CD4-positive, alpha-beta T cell treated with Interferon gamma for 1 hour (primary cell): ENCODE measurements around the gene MLC1.
A peak's percentile ranks its signal among the peaks of the same experiment; 100 is the strongest.

Experiments
- DNase-seq: peaks from one replicate; pipeline ENCODE4 v3.0.0-alpha.2; 2020

MLC1 gene

DNA sequence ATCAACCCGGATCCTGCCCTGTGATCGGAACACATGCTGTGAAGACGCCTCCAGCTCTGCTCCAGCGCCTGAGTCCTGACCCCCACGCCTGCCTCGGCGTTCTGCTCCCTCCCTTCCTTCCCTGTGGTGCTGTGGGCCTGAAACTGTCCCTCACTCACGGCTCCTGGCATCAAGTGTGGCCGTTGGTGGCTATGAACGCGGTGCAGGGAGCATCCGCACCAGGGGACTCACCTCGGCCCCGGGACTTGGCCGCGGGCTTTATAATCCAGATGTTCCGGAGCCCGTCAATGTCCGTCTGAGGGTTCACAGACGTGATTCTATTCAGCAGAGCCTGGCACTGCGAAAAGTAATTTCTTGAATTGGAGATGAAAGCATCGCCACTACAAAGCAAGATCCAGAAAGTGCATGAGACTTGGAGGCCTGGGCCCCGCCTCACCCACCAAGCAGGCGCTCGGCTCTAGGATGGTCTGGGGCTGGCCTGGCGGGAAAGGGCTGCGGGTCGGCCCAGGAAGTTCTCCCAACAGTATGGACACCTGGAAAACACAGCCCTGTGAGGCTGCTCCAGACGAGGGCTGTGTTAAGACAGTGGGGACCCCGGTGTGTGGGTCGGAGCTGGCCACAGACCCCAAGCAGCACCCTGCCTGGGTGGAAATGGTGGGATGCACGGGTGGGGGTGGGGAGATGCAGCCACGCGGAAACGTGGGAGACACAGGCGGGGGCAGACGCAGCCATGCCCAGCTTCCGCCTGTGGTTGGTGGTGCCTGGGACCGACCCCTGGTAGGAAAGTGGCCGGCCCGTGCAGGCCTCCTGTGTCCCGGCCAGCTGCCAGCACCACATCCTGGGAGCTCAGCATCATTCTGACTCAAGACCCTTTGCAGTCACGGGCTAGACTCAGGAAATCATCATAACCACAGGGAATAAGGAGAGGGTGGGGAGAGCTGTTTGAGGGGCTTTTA is 50.8 kb downstream of the MLC1 start:
- no peak for DNase-seq

GRCh38 chr22:50032941-50033601 is 52.2 kb downstream of the MLC1 start:
- no peak for DNase-seq

- DNase-seq = no peak
Measured at GRCh38 chr22:50032109-50032871, 52.9 kb downstream of the MLC1 start.

DNA sequence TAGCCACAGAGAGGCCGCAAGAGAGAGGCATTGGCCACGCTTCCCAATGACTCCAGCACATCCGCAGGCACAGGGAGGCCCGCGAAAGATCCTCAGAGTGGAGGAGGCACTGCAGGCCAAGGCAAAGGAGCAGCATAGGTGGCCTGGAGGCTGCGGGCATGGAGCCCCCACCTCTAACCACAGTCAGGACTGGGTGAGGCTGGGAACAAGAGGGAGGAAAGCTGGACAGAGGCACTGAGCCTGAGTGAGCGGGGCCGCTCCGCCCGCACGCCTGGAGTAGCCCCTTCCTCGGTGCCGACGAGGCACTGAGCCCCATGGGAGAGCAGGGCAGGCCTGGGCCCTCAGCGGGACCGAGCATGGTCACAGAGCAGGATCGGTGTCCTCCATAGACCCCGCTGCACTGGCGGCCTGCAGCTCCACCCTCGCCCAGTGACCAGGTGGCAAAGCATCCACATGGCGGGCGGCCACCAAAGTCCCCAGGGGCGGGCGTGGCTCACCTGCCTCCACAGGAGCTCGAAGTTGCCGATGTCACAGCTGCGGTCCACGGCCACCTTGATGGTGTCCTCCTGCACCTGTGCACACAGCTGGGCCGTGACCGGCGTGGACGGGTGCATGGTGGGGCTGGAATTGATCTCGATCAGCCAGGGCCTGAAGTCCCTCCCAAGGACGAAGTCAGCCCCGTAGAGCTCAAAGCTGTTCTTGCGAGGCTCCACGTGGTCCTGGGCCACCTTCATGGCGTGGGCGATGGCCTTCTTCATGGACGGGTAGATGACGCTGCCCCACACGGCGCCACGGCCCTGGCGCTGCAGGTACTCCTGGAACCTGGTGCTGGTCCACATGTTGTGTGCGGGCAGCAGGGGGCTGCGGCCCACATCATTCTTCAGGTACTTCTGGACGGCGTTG is 53.8 kb downstream of the MLC1 start:
- no peak for DNase-seq

GRCh38 chr22:50030297-50031188 is 54.7 kb downstream of the MLC1 start:
- peak; percentile 82 for DNase-seq

- no peak for DNase-seq
Measured at GRCh38 chr22:50027639-50028537, 57.3 kb downstream of the MLC1 start.

DNA sequence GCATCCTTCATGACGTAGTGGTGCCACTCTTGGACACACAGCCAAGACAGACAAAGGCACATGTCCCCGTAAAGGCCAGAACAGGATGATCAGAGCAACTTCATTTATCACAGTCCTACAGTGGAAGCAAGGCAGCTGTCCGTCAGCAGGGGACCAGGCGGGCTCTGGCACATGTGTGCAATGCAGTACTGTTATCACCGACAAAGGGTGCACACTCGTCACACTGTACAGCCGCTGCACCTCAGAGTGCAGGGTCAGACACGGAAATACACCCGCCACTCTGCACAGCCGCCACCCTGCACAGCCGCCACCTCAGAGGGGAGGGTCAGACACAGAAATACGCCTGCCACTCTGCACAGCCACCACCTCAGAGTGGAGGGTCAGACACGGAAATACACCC is 59.2 kb downstream of the MLC1 start:
- DNase-seq = no peak

DNA sequence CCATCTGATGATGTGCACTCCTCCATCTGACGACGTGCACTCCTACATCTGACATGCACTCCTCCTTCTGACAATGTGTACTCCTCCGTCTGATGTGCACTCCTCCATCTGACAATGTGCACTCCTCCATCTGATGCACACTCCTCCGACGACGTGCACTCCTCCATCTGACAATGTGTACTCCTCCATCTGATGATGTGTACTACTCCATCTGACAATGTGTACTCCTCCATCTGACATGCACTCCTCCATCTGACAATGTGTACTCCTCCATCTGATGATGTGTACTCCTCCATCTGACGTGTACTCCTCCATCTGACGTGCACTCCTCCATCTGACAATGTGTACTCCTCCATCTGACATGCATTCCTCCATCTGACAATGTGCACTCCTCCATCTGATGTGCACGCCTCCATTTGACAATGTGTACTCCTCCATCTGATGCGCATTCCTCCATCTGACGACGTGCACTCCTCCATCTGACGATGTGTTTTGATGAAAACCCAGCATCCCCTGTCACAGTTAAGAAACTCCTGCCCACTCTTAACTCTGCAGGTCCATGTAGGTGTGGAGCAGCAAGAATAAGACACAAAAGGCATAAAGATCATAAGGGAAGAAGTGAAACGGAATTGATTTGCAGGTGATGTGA is 62.9 kb downstream of the MLC1 start:
- no peak for DNase-seq

DNA sequence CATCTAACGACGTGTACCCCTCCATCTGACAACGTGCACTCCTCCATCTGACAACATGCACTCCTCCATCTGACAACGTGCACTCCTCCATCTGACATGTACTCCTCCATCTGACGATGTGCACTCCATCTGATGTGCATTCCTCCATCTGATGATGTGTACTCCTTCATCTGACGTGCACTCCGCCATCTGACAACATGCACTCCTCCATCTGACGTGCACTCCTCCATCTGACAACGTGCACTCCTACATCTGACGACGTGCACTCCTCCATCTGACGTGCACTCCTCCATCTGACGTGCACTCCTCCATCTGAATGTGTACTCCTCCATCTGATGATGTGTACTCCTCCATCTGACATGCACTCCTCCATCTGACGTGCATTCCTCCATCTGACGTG is 64.6 kb downstream of the MLC1 start:
- DNase-seq = no peak

- no peak for DNase-seq
Measured at GRCh38 chr22:50019316-50019715, 65.9 kb downstream of the MLC1 start.

GRCh38 chr22:50018608-50019285 is 66.5 kb downstream of the MLC1 start:
- no peak for DNase-seq

DNA sequence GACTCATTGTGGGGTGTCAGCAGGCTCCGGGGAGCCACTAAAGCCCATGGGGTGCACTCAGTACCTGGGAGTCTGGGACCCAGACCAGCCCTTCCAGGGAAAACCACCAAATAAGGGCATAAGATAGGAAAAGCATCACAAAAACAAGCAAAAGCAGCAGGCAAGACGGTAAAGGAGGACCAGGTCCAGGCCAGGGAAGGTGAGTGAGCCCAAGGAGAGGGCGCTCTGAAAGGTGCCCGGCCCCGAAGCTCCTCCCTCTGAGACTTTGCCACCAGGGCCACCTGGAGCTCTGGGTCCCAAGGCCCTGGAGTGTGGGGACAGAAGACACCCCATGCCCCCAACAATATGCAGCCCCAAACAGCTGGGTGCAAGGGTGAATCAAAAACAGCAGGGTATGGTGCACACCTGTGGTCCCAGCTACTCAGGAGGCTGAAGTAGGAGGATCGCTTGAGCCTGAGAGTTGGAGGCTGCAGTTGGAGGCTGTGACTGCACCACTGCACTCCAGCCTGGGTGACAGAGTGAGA is 67.5 kb downstream of the MLC1 start:
- DNase-seq = no peak

DNA sequence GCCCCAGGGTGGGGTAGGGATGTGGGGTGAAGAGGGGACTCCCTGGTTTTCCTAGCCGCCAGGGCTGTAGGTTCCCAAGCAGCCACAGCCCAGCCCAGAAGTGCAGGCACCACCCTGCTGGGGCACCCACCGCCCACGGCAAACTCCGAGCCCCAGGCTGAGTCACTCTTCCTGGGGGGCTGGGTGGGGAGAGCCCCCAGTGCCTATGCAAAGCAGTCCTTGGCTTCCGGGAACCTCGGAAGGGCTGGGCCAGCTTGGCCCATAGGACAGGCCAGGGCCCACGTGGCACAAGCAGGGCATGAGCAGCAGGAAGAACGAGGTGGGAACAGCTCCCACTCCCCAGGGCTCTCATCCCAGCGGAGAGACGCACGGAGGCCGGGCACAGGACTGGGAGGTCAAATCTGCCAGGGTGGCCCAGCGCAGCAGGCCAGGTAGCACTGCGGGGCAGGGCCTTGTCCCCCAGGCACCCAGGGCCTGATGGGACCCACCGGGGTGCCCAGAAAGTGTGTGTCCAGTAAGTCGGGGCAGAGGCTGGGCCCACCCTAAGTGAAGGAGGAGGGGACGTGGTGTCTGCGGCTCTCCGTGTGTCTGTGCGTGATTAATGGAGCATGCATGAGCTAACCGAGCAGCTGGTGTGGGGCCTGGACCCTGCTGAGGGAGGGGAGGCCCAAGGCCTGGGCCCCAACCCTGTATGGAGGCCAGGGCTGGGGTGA is 68.1 kb downstream of the MLC1 start:
- peak; percentile 17 for DNase-seq

DNA sequence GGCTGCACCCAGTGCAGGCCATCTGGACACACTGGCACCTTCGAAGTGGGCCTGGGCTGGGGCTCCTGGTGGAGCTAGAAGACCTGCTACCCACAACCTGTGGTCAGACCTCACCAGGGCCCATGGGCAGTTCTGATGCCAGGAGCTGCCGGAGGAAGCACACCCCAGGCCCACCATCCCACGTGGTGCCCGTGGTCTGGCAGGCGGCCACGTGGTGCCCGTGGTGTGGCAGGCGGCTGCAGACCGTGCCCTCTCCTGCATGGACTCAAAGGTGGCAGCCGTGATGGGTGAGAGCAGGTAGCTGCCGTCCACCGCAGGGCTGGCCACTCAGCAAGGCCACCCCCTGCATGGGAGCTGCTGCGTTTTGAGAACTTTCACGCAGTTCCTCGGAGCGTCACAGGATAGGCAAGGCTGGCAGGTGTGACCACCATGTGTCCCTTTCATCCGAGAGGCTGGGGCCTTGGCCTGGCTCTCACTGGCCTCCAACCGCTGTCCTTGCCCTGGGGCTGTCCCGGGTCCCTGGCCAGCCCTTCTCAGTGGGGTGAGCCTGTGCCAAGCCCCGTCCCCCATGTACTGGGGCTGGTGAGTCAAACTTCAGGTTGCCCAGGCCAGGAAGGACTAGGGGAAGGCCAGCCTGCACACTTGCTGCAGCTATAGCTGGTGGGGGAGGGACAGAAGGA is 68.8 kb downstream of the MLC1 start:
- no peak for DNase-seq

- DNase-seq = no peak
Measured at GRCh38 chr22:50015451-50016307, 69.5 kb downstream of the MLC1 start.

DNA sequence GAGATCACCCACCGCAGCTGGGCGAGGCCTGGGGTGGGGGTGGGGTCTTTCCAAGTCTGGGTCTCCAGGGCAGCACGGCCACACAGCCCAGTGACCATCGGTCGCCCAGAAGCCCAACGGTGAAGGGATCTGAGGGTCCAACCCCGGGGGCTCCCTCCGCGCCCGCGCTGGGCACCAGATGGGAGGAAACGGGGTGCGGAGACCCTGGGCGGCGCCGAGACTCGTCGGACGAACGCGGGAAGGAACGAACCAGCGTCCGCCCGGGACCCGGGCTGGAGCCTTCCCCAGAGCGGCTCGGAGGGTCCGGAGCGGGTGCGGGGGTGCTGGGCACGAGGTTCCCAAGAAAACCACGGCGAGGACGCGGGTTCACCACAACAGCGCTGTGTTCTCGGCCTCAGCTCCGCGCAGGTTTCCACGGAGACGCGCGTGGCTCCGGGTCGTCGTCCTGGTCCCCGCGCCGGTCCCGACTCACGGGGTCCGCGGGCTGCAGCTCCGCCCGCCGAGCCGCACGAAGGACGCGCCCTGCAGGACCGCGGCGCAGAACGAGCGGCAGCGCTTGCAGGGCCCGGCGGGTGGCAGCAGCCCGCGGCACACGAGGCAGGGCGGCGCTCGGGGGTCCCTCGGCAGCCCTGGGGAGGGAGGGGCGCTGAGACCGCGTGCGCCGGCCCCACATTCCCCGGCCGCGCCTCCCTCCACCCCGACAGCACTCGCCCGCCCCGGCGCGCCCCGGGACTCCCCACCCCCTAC is 70.4 kb downstream of the MLC1 start:
- no peak for DNase-seq
